Measurements from ENCODE around the gene TNXB. TPM values are rescaled to one million over a fixed set of nuclear protein-coding genes. Genes with fewer than 3 reads are reported as not detected.
A peak's percentile ranks its signal among the peaks of the same experiment; 100 is the strongest.

TNXB gene
- total and polyA plus RNA-seq, 4 donors = 21.3 to 117 (median 78.3) TPM

GRCh38 chr6:32131439-32131948 is 22.4 kb upstream of the TNXB start:
- TF ChIP-seq CTCF (IDR thresholded peaks at IDR 0.05; ENCODE audit: control extremely low read depth, extremely low read depth) = no peak
- Histone ChIP-seq H3K9ac (ENCODE audit: insufficient read depth in 1 of 2, low read length in 2 of 2) (no peak overlapping the region), H3K27me3 (ENCODE audit: control insufficient read depth in 3 of 3, insufficient read depth in 3 of 3, low read length in 2 of 3) (peaks cover 0 to 6% (median 6%) of the 10 kb centered on the region in 3 donors), H3K27ac (ENCODE audit: low read depth in 1 of 2, low read length in 1 of 2) (no peak overlapping the region), H3K36me3 (ENCODE audit: control insufficient read depth in 4 of 4, insufficient read depth in 4 of 4, low read length in 4 of 4) (peaks cover 0 to 6% (median 0%) of the 10 kb centered on the region in 4 donors), H3K4me3 (no peak overlapping the region), H3K9me3 (ENCODE audit: control insufficient read depth in 4 of 4, insufficient read depth in 3 of 4, low read length in 3 of 4) (no peaks in the 10 kb centered on the region), H3K4me1 (ENCODE audit: control insufficient read depth in 5 of 5, insufficient read depth in 5 of 5, low read length in 5 of 5) (peaks cover 13 to 26% (median 15%) of the 10 kb centered on the region in 5 donors)
- ATAC-seq (ENCODE audit: insufficient read depth, low FRiP score) = no peak
- DNase-seq = no peak
- 89 to 94% methylated on average over 14 of the region's 14 CpGs for WGBS, 2 donors

- no peak for TF ChIP-seq CTCF (IDR thresholded peaks at IDR 0.05; ENCODE audit: control extremely low read depth, extremely low read depth)
- Histone ChIP-seq H3K27ac (ENCODE audit: low read depth in 1 of 2, low read length in 1 of 2) (peak overlapping the region; percentile 83 to 94), H3K27me3 (ENCODE audit: control insufficient read depth in 3 of 3, insufficient read depth in 3 of 3, low read length in 2 of 3) (no peaks in the 10 kb centered on the region), H3K36me3 (ENCODE audit: control insufficient read depth in 4 of 4, insufficient read depth in 4 of 4, low read length in 4 of 4) (peaks cover 0 to 16% (median 9%) of the 10 kb centered on the region in 4 donors), H3K4me3 (peak overlapping the region; percentile 73), H3K9me3 (ENCODE audit: control insufficient read depth in 4 of 4, insufficient read depth in 3 of 4, low read length in 3 of 4) (no peaks in the 10 kb centered on the region), H3K4me1 (ENCODE audit: control insufficient read depth in 5 of 5, insufficient read depth in 5 of 5, low read length in 5 of 5) (peaks cover 13 to 28% (median 15%) of the 10 kb centered on the region in 5 donors), H3K9ac (ENCODE audit: insufficient read depth in 1 of 2, low read length in 2 of 2) (peak overlapping the region; percentile 82 to 95)
- WGBS, 2 donors = 30 to 41% methylated on average over 22 of the region's 22 CpGs
- ATAC-seq (ENCODE audit: insufficient read depth, low FRiP score) = peak; percentile 3
- peak; percentile 51 to 71 (median 64) for DNase-seq
These were observed 20.4 kb upstream of the TNXB start for GRCh38 chr6:32129297-32130088.

GRCh38 chr6:32128751-32129296 is 19.7 kb upstream of the TNXB start:
- 87 to 93% methylated on average over 13 of the region's 13 CpGs for WGBS, 2 donors
- H3K27ac ChIP-seq (ENCODE audit: low read depth in 1 of 2, low read length in 1 of 2) = peak overlapping the region in 1 of 2 donors; percentile 94

More at GRCh38 chr6:32128751-32129296, 19.7 kb upstream of the TNXB start:
- H3K9ac ChIP-seq (ENCODE audit: insufficient read depth in 1 of 2, low read length in 2 of 2) = peak overlapping the region in 1 of 2 donors; percentile 95
- ATAC-seq (ENCODE audit: insufficient read depth, low FRiP score) (no peak), DNase-seq (no peak)
- H3K36me3 ChIP-seq (ENCODE audit: control insufficient read depth in 4 of 4, insufficient read depth in 4 of 4, low read length in 4 of 4) = peaks cover 0 to 20% (median 14%) of the 10 kb centered on the region in 4 donors
- no peak overlapping the region for H3K4me3 ChIP-seq
- no peak for TF ChIP-seq CTCF (IDR thresholded peaks at IDR 0.05; ENCODE audit: control extremely low read depth, extremely low read depth)
- H3K9me3 ChIP-seq (ENCODE audit: control insufficient read depth in 4 of 4, insufficient read depth in 3 of 4, low read length in 3 of 4) = no peaks in the 10 kb centered on the region
- H3K4me1 ChIP-seq (ENCODE audit: control insufficient read depth in 5 of 5, insufficient read depth in 5 of 5, low read length in 5 of 5) = peaks cover 13 to 28% (median 15%) of the 10 kb centered on the region in 5 donors
- H3K27me3 ChIP-seq (ENCODE audit: control insufficient read depth in 3 of 3, insufficient read depth in 3 of 3, low read length in 2 of 3) = no peaks in the 10 kb centered on the region

Measured in lung (tissue), 12 donors.